ENCODE measurements around the gene TAGAP.

GRCh38 chr6:159071843-159072769 lies 27.3 kb upstream of the TAGAP start:
- TF ChIP-seq ZKSCAN3 (CRISPR knock-in tag; IDR thresholded peaks at IDR 0.05) (no peak), MTA3 (IDR thresholded peaks at IDR 0.05; ENCODE audit: borderline replicate concordance) (no peak), CTCF (IDR thresholded peaks at IDR 0.05 in 2 of 3, conservative IDR thresholded peaks at IDR 0.05 in 1 of 3; ENCODE audit: insufficient read depth in 2 of 3, low read depth in 1 of 3, low read length in 3 of 3) (no peak), KDM5B (IDR thresholded peaks at IDR 0.05; ENCODE audit: insufficient replicate concordance, low read depth, low read length) (no peak), RAD21 (CRISPR knock-in tag; conservative IDR thresholded peaks at IDR 0.05 in 1 of 2, IDR thresholded peaks at IDR 0.05 in 1 of 2) (no peak), ZBTB11 (CRISPR knock-in tag; IDR thresholded peaks at IDR 0.05) (no peak), POLR2A (conservative IDR thresholded peaks at IDR 0.05) (no peak), ZBTB17 (CRISPR knock-in tag; IDR thresholded peaks at IDR 0.05) (no peak), ZNF77 (CRISPR knock-in tag; IDR thresholded peaks at IDR 0.05) (no peak)
